ENCODE results near the gene LY6G6F. TPM values are rescaled to one million over a fixed set of nuclear protein-coding genes. Genes with fewer than 3 reads are reported as not detected.

LY6G6F gene
- total and polyA plus RNA-seq, 8 donors: 0.53 to 1.8 (median 1.3) TPM; not detected in 1

DNA sequence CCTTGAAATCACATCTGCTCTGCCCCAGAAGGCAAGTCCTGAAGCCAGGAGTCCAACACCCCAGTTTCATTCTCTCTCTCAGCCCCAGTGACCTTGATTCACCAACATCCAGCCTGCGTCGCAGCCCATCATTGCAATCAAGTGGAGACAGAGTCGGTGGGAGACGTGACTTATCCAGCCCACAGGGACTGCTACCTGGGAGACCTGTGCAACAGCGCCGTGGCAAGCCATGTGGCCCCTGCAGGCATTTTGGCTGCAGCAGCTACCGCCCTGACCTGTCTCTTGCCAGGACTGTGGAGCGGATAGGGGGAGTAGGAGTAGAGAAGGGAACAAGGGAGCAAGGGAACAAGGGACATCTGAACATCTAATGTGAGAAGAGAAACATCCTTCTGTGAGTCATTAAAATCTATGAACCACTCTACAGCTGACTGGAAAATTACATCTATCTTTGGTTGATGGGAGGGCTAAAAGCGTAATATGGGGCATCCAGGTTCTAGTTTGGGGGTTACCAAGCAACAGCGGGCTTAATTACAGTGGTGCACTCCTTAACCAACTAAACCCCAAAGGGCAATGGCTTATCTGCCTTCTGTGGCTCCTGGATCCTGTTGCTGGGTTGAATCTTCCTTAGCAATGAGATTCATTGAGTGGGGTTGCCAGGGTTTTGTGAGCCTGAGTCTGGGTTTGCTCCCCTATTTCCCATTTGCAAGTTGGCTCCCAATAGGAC is 11.0 kb downstream of the LY6G6F start:
- intact Hi-C loops (cut with DNase I): no loop called here
- no peaks in the 10 kb centered on the region for H3K9me3 ChIP-seq
- H3K36me3 ChIP-seq: no peaks in the 10 kb centered on the region
- no peak overlapping the region for H3K27ac ChIP-seq
- H3K27me3 ChIP-seq: no peaks in the 10 kb centered on the region
- TF ChIP-seq, protein P1, sequence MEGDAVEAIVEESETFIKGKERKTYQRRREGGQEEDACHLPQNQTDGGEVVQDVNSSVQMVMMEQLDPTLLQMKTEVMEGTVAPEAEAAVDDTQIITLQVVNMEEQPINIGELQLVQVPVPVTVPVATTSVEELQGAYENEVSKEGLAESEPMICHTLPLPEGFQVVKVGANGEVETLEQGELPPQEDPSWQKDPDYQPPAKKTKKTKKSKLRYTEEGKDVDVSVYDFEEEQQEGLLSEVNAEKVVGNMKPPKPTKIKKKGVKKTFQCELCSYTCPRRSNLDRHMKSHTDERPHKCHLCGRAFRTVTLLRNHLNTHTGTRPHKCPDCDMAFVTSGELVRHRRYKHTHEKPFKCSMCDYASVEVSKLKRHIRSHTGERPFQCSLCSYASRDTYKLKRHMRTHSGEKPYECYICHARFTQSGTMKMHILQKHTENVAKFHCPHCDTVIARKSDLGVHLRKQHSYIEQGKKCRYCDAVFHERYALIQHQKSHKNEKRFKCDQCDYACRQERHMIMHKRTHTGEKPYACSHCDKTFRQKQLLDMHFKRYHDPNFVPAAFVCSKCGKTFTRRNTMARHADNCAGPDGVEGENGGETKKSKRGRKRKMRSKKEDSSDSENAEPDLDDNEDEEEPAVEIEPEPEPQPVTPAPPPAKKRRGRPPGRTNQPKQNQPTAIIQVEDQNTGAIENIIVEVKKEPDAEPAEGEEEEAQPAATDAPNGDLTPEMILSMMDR (IDR thresholded peaks at IDR 0.05): no peak
- no peaks in the 10 kb centered on the region for H3K4me1 ChIP-seq
- ATAC-seq (peak; percentile 25), DNase-seq (no peak)
- H3K4me3 ChIP-seq: no peak overlapping the region

GRCh38 chr6:31718265-31718664 is 11.6 kb downstream of the LY6G6F start:
- intact Hi-C loops (cut with DNase I): no loop called here
- Histone ChIP-seq H3K9me3 (no peaks in the 10 kb centered on the region), H3K36me3 (no peaks in the 10 kb centered on the region), H3K4me1 (no peaks in the 10 kb centered on the region), H3K4me3 (no peak overlapping the region), H3K27ac (no peak overlapping the region), H3K27me3 (no peaks in the 10 kb centered on the region)
- TF ChIP-seq, protein P1 (IDR thresholded peaks at IDR 0.05): no peak
- DNase-seq: peak in 1 of 4 donors; percentile 69
- ATAC-seq: peak; percentile 88

DNA sequence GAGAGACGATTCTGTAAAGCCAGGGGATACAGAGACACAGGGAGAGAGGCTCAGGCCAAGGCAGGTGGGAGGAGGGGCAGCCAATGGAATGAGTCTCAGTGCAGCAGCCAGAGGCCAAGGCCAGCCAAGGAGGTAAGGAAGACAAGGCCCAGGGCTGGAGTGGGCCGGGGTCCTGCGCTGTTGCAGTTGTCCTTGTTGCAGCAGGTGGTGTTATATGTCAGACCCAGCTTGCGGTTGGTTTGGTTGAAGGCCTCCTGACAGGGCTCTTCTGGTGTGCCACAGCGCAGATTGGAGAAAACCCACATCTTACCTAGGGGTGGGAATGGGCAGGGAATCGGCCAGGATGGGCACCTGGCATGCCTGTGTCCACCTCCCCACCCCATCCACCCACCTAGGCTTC is 12.3 kb downstream of the LY6G6F start:
- H3K27ac ChIP-seq: peak overlapping the region in 1 of 2 donors; percentile 33
- no peak overlapping the region for H3K4me3 ChIP-seq
- DNase-seq: no peak
- TF ChIP-seq, protein P1 (IDR thresholded peaks at IDR 0.05): no peak
- no peaks in the 10 kb centered on the region for H3K4me1 ChIP-seq
- no peaks in the 10 kb centered on the region for H3K36me3 ChIP-seq
- no peaks in the 10 kb centered on the region for H3K9me3 ChIP-seq
- no peaks in the 10 kb centered on the region for H3K27me3 ChIP-seq
- intact Hi-C loops (cut with DNase I): no loop called here
- ATAC-seq: no peak

GRCh38 chr6:31720196-31720770 is 13.6 kb downstream of the LY6G6F start:
- intact Hi-C loops (cut with DNase I): no loop called here
- H3K27ac ChIP-seq: no peak overlapping the region
- no peak for DNase-seq
- TF ChIP-seq, protein P1 (IDR thresholded peaks at IDR 0.05): no peak
- no peaks in the 10 kb centered on the region for H3K4me1 ChIP-seq
- no peaks in the 10 kb centered on the region for H3K9me3 ChIP-seq
- H3K4me3 ChIP-seq: no peak overlapping the region
- ATAC-seq: no peak
- peaks cover 0 to 6% of the 10 kb centered on the region in 2 donors for H3K36me3 ChIP-seq
- no peaks in the 10 kb centered on the region for H3K27me3 ChIP-seq

GRCh38 chr6:31721351-31722020 is 14.8 kb downstream of the LY6G6F start, which contains the start of gene LY6G6C:
TSS of gene LY6G6C (minus strand) at chr6:31721746. CDS start at chr6:31721679, 67 bp downstream.
- ATAC-seq (no peak), DNase-seq (no peak)
- Histone ChIP-seq H3K27me3 (no peaks in the 10 kb centered on the region), H3K4me3 (no peak within 1 kb of the TSS), H3K27ac (no peak within 1 kb of the TSS), H3K9me3 (no peaks in the 10 kb centered on the region), H3K36me3 (peaks cover 0 to 18% of the 10 kb centered on the region in 2 donors), H3K4me1 (peaks cover 5 to 12% of the 10 kb centered on the region in 2 donors)
- intact Hi-C loops (cut with DNase I): no loop called here
- TF ChIP-seq, protein P1 (IDR thresholded peaks at IDR 0.05): no peak
